Gastrocnemius medialis (tissue), 4 donors: ENCODE data around the gene SEMA3E.

Experiments
- CTCF ChIP-seq, 5 experiments: fragments of 450-650 bp in 3 of 5; fragments of 200-600 bp in 2 of 5; sonication (generic) in 2 of 5; IDR thresholded peaks in 4 of 5; conservative IDR thresholded peaks in 1 of 5; 1 replicate in 4 of 5; 2 replicates in 1 of 5; pipeline ENCODE4 v1.5.1; 2016 to 2019; ENCODE audit warnings: antibody characterized with exemption in 5 of 5, mild to moderate bottlenecking in 3 of 5, moderate library complexity in 3 of 5
- POLR2A ChIP-seq, 2 donors: fragments of 450-650 bp; IDR thresholded peaks; one replicate each; pipeline ENCODE4 v1.6.1; 2017; ENCODE audit warnings: antibody characterized with exemption in 2 of 2, mild to moderate bottlenecking in 2 of 2, moderate library complexity in 2 of 2

- no peak for TF ChIP-seq CTCF (IDR thresholded peaks at IDR 0.05 in 4 of 5, conservative IDR thresholded peaks at IDR 0.05 in 1 of 5)
- no peak for TF ChIP-seq POLR2A (IDR thresholded peaks at IDR 0.05)
These were observed 162.0 kb downstream of the SEMA3E start for GRCh38 chr7:83486957-83487356.
